NCI-H128 (cell line): Measurements from ENCODE around the gene RABGAP1L.
"Not testable (repeated sequence)": the region's sequence is repeated elsewhere in the genome, so short reads cannot be mapped to it uniquely, and the experiment has no call there.

Source experiments
- DNase-seq: peaks from one replicate; lab custom pipeline; 2025; ENCODE audit not compliant: unreplicated experiment; lab: John Stamatoyannopoulos, UW

The RABGAP1L gene

GRCh38 chr1:174700775-174701174 is 541.5 kb downstream of the RABGAP1L start:
- DNase-seq: no peak

DNA sequence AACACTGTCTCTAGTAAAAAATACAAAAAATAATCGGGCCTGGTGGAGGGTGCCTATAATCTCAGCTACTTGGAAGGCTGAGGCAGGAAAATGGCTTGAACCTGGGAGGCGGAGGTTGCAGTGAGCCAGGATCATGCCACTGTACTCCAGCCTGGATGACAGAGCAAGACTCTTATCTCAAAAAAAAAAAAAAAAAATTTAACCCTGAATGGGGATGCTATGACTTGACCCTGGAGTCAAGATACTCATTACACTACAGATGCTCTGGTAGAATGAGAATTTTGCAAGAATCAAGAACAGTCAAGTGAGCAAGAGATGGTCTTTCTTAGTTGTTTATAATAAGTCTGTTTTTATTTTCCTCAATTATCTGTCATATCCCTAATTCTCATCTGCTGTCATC is 542.2 kb downstream of the RABGAP1L start:
- DNase-seq: no peak

- no peak for DNase-seq
These were observed 542.7 kb downstream of the RABGAP1L start for GRCh38 chr1:174702011-174702410.

DNA sequence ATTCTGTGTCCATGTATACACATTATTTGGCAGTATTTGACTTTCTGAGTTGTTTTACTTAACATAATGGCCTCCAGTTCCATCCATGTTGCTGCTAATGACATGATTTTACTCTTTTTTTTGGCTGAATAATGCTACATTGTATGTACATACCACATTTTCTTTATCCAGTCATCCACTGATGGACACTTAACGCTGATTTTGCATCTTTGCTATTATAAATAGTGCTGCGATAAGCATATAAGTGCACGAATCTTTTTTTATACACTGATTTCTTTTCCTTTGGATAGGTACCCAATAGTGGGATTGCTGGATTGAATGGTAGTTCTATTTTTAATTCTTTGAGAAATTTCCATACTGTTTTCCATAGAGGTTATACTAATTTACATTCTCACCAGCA is 544.0 kb downstream of the RABGAP1L start:
- DNase-seq: no peak

GRCh38 chr1:174704300-174704699 is 545.0 kb downstream of the RABGAP1L start:
- no peak for DNase-seq

- no peak for DNase-seq
These were observed 551.8 kb downstream of the RABGAP1L start for GRCh38 chr1:174710868-174711845.

DNA sequence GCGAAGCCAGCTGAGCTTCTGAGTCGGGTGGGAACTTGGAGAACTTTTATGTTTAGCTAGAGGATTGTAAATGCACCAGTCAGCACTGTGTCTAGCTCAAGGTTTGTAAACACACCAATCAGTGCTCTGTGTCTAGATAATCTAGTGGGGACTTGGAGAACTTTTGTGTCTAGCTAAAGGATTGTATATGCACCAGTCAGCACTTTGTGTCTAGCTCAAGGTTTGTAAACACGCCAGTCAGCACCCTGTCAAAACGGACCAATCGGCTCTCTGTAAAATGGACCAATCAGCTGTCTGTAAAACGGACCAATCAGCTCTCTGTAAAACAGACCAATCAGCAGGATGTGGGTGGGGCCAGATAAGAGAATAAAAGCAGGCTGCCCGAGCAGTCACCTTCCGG is 552.5 kb downstream of the RABGAP1L start:
- not testable (repeated sequence) for DNase-seq

DNA sequence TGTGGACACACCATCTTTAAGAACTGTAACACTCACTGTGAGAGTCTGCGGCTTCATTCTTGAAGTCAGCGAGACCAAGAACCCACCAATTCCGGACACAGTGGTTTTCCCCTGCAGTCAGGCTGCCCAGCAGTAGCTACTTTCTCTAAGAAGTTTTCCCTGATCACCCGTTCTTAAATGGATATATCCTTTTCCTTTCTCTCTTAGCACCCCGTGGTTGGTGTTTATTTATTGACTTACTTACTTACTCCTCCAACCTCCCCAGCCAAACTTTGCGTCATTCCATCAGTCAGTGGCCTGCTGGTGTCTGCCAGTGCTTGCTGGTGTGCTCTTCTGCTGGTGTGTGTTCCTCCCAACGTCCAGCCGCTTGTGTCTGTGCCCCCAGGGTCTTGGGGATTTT is 553.2 kb downstream of the RABGAP1L start:
- no peak for DNase-seq

DNA sequence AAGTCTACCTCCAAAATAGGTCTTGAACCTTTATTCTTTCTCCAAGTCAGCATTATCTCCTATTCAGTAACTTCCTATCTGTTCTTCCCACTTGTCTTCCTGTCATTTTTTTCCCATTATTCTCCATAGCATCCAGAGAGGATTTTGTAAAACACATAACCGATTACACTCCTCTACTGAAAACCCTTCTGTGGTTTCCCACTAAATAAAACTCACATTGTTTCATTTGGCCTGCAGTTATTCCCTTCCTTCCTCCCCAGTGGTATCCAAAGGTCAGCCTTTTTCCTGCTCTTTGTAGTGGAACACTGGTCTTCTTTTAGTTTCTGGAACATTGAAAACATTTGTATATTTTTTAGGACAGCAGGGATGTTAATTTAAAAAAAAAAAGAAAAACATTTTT is 554.5 kb downstream of the RABGAP1L start:
- DNase-seq: no peak

DNA sequence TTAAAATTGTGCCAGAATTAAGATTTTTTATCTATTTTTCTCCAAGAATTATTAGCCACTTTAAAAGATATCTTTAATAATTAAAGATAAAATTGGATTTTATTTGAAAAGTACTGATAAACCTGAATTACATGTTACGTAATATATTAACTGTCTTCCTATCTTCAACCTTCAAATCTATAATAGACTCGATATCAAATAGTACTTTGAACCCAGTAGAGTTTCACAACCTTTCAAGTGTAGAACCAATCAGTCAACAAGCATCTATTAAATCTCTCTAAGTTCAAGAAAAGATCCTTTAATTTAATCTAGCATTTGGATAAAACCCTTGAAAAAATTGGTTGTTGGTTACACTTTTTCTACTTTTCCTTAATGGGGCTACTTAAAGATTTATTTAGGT is 559.9 kb downstream of the RABGAP1L start:
- no peak for DNase-seq

- DNase-seq: no peak
These were observed 561.3 kb downstream of the RABGAP1L start for GRCh38 chr1:174720618-174721017.

GRCh38 chr1:174721246-174721645 is 561.9 kb downstream of the RABGAP1L start:
- DNase-seq: no peak

GRCh38 chr1:174723816-174724215 is 564.5 kb downstream of the RABGAP1L start:
- DNase-seq: no peak

DNA sequence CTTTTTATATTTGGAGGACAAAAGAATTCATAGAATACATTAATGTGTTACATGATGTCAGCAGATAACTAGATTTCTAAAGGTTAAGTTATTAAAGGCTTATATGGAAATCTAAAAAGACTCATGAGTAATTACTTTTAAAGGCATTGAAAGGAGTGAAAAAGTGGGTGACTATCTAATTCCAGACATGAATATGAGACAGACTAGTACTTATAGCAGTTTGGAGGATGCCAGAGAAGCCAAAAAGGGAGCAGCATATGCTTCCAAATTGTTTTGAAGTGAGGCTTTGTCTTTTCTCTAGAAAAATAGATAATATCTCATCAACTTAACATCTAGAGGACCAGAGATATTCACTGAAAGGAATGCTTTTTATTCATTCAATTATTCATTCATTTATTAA is 564.9 kb downstream of the RABGAP1L start:
- no peak for DNase-seq

DNA sequence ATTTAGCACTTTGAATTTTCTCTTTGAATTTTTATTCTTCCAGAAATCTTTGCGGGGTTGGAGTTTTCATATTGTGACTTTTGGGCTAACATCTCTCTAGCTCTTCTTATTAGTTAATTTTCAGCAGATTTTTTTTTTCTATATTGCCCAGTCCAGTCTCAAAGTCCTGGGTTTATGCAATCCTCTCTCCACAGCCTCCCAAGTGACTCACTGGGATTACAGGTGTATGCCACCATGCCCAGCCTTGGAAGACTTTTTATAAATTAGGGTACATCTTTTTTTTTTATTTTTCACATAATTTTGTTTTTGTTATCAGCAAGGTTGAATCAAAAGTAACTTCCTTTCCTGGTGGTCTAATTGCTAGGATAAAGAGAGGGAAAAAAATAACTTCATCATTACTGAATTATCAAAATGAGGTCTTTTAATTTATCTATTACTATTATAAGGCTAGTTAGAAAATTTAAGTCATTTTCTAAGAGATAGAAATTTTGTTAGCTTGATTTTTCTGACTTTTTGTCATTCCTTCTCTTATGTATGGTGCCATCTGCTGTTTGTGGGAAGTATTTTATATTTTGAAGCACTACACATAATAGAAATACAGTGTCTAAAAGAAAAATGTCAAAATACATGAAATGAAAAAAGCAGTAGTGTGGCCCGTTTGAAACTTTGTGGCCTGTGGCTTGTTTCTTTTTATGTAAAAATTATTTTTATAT is 567.0 kb downstream of the RABGAP1L start:
- DNase-seq: no peak

GRCh38 chr1:174726880-174727585 is 567.7 kb downstream of the RABGAP1L start:
- no peak for DNase-seq

GRCh38 chr1:174734270-174734669 is 575.0 kb downstream of the RABGAP1L start:
- no peak for DNase-seq

DNA sequence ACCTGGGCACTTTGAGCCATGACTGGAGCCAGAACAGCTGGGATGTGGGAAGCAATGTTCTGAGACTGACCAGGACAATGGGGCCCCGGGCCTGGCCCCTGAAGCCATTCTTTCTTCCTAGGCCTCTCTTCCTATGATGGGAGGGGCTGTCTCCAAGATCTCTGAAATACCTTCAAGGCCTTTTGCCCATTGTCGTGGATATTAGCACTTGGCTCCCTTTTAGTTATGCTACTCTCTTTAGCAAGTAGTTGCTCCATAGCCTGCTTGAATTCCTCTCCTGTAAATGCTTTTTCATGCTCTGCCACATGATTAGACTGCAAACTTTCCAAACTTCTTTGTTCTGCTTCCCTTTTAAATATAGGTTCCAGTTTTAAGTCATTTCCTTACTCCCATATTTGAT is 577.5 kb downstream of the RABGAP1L start:
- DNase-seq: no peak

DNA sequence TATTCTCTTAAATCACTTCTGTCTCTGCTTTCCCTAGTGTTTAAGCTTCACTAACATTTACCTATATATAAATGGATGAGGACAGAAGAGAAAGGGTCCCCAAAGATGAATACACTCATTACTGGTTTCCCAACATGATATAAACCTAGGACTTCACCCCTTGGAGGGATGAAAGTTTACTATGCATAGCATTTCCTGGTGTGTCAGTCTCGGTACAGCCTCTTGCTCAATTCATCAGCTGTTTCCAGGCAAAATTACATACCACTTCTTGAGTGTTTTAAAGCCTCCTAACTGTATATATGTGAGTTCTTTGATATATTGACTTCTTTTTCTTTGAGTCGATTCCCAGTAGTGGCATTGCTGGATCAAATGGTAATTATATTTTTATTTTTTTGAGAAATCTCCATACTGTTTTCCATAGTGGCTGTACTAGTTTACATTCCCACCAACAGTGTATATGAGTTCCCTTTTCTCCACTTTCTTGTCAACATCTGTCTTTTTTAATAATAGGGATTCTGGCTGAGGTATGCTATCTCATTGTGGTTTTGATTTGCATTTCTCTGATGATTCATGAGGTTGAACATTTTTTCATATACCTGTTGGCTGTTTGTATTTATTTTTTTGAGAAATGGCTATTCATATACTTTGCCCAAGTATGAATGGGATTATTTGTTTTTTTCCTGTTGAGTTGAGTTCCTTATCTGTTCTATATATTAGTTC is 581.1 kb downstream of the RABGAP1L start:
- no peak for DNase-seq

DNA sequence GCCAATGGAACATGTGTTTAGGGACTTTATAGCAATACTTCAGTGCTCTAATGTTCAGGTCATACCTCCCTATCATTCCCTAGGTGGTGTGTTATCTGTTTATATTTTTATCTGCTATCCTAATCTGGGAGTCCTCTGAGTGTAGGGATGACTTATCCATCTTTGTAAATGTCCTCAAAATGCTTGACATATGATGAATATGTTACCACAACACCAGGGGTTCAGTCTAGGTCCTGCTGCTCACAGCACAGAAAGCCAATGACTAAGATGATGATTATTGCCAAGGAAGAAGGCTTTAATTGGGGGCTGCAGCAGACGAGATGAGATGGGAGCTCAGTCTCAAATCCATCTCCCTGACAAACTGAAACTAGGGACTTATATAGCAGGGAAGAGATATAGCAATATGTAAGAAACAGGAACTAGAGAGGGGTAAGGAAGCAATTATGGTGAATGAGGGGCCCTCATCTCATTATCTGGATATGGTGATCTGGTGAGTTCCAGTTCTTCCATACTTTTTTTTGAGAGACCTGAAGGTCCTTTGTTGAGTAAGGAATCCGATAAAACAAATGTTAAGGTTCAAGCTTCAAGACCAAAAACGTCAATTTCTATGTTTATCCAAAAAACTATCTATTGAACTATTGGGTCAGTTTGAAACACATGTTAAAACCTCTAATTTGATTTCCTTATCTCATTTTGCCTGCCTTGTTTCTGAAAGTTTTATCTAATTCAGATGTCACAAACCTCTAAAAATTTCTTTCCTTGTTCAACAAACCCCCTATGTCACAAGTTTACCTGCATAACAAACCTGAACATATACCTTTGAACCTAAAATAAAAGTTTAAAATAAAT is 583.7 kb downstream of the RABGAP1L start:
- DNase-seq: no peak
